Measurements from ENCODE around the gene LRRFIP2. TPM values are rescaled to one million over a fixed set of nuclear protein-coding genes. Genes with fewer than 3 reads are reported as not detected.

The LRRFIP2 gene
- total and polyA plus RNA-seq, 2 of the 8 experiments (the other 6 are each of a cell fraction or from before 2014, with no cell fraction given): 8.8 to 25.6 TPM

DNA sequence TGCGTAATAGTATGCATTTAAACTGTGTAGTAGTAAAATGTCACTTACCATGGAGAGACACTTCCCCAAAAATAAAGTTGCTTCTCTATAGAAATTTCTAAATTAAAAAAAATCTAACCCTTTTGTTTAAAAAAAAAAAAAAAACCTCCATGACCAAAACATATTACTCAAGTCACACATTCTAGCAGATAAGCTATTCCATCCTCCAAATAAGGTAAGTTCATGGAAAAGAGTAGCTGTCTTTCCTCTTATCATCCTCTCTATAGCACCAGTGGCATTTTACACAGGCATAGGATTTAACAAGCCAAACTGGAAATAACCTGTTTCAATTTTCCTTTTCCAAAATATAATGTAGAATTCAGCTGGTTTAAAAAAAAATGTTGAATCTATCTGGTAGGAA, 57.4 kb downstream of the LRRFIP2 start:
- Histone ChIP-seq H2BK12ac (ENCODE audit: low read depth, low read length) (no peak overlapping the region), H3K36me3 (ENCODE audit: control insufficient read depth in 2 of 4, insufficient read depth in 4 of 4, low read length in 3 of 4) (no peaks in the 10 kb centered on the region; a peak in 1 of 8 replicates), H2BK15ac (ENCODE audit: low read length) (no peak overlapping the region), H3K9ac (replicated peaks in 1 of 4; ENCODE audit: extremely low read depth in 1 of 4, low read depth in 3 of 4, low read length in 3 of 4) (no peak overlapping the region), H3K18ac (ENCODE audit: extremely low read depth, low read length) (no peak overlapping the region), H3K4me2 (ENCODE audit: insufficient read depth in 1 of 2, low read depth in 2 of 2, low read length in 2 of 2) (no peak overlapping the region), H2BK5ac (ENCODE audit: low read depth, low read length) (no peak overlapping the region), H3K23ac (ENCODE audit: insufficient read length) (no peak overlapping the region), H2BK20ac (ENCODE audit: low read length) (no peak overlapping the region), H2AFZ (ENCODE audit: low read length) (no peak overlapping the region), H4K8ac (ENCODE audit: extremely low read depth, insufficient read depth, low read length) (no peak overlapping the region), H4K91ac (replicated peaks; ENCODE audit: insufficient read length, low read length) (no peak overlapping the region), H3K4ac (replicated peaks; ENCODE audit: insufficient read length, low read depth, low read length) (no peak overlapping the region), H3K79me1 (ENCODE audit: low read depth, low read length) (no peaks in the 10 kb centered on the region), H4K20me1 (replicated peaks in 1 of 2; ENCODE audit: control insufficient read depth in 1 of 2, insufficient read depth in 2 of 2, low read length in 2 of 2) (no peaks in the 10 kb centered on the region), H3K23me2 (ENCODE audit: low read depth, low read length) (no peaks in the 10 kb centered on the region), H3K4me3 (ENCODE audit: extremely low read depth in 1 of 4, insufficient read depth in 2 of 4, low read depth in 3 of 4, low read length in 4 of 4) (no peak overlapping the region), H3K79me2 (ENCODE audit: control insufficient read depth in 1 of 2, insufficient read depth in 2 of 2, low read length in 2 of 2) (no peaks in the 10 kb centered on the region), H3K14ac (ENCODE audit: insufficient read length) (no peak overlapping the region), H4K5ac (ENCODE audit: insufficient read length, low read depth, low read length) (no peak overlapping the region), H3K27me3 (replicated peaks in 1 of 4; ENCODE audit: control insufficient read depth in 3 of 4, extremely low read depth in 1 of 4, insufficient read depth in 3 of 4, low read length in 3 of 4) (no peaks in the 10 kb centered on the region), H3K56ac (replicated peaks; ENCODE audit: insufficient read length, low read depth, low read length) (no peak overlapping the region), H2AK5ac (ENCODE audit: low read depth, low read length) (no peak overlapping the region), H3K9me3 (ENCODE audit: insufficient read depth in 2 of 2, low read depth in 1 of 2, low read length in 1 of 2) (no peaks in the 10 kb centered on the region), H2BK120ac (replicated peaks; ENCODE audit: low read depth, low read length) (no peak overlapping the region), H3K27ac (ENCODE audit: low read depth, low read length) (no peak overlapping the region), H3K4me1 (replicated peaks in 1 of 4; ENCODE audit: control insufficient read depth in 3 of 4, insufficient read depth in 4 of 4, low read length in 3 of 4) (no peaks in the 10 kb centered on the region)
- ChIA-PET POLR2A (ENCODE audit: partially characterized antibody) (no interaction called here), CTCF (ENCODE audit: partially characterized antibody) (no interaction called here)
- 83% methylated on average over 1 of the region's 1 CpG; no CpG with 5 or more reads in 1 of the 2 experiments for WGBS, 2 experiments (ENCODE audit: extremely low coverage in 1 of 2, insufficient coverage in 1 of 2, insufficient read length in 1 of 2, insufficient replicate concordance in 2 of 2, low coverage in 1 of 2, low lambda C conversion rate in 2 of 2, missing lambda C conversion rate in 1 of 2)
- FAIRE-seq (no peak), DNase-seq (ENCODE audit: low read depth in 1 of 2, low spot score in 2 of 2) (no peak)
- TF ChIP-seq TCF12 (IDR thresholded peaks at IDR 0.05; ENCODE audit: low read depth, low read length) (no peak), MAFK (IDR thresholded peaks at IDR 0.05; ENCODE audit: low read depth, low read length) (no peak), YY1 (IDR thresholded peaks at IDR 0.05; ENCODE audit: low read depth, low read length) (no peak), TEAD4 (IDR thresholded peaks at IDR 0.05; ENCODE audit: low read depth, low read length) (no peak), EP300 (IDR thresholded peaks at IDR 0.05; ENCODE audit: borderline replicate concordance in 1 of 2, low read depth in 2 of 2, low read length in 2 of 2) (no peak), BACH1 (IDR thresholded peaks at IDR 0.05; ENCODE audit: low read length) (no peak), RBBP5 (IDR thresholded peaks at IDR 0.05; ENCODE audit: borderline replicate concordance, low read depth, low read length) (no peak), KDM5A (IDR thresholded peaks at IDR 0.05; ENCODE audit: low read length) (no peak), BCL11A (IDR thresholded peaks at IDR 0.05; ENCODE audit: low read depth in 2 of 2, low read length in 2 of 2) (no peak), E2F6 (IDR thresholded peaks at IDR 0.05) (no peak), POLR2AphosphoS5 (IDR thresholded peaks at IDR 0.05; ENCODE audit: low read depth, low read length) (no peak), SP1 (IDR thresholded peaks at IDR 0.05; ENCODE audit: low read depth, low read length) (no peak), SP2 (IDR thresholded peaks at IDR 0.05; ENCODE audit: low read length) (no peak), JUND (IDR thresholded peaks at IDR 0.05; ENCODE audit: low read length) (no peak), CHD1 (IDR thresholded peaks at IDR 0.05; ENCODE audit: low read depth, low read length) (no peak)
- TF ChIP-seq, protein P1, sequence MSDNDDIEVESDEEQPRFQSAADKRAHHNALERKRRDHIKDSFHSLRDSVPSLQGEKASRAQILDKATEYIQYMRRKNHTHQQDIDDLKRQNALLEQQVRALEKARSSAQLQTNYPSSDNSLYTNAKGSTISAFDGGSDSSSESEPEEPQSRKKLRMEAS (IDR thresholded peaks at IDR 0.05): no peak
